ENCODE measurements around the gene SMG7. TPM values are rescaled to one million over a fixed set of nuclear protein-coding genes. Genes with fewer than 3 reads are reported as not detected.

The SMG7 gene
- total RNA-seq, 1 donor from 2014 or later: 75.2 TPM

GRCh38 chr1:183497218-183497617 is 24.9 kb downstream of the SMG7 start:
- DNase-seq (ENCODE audit: low spot score) (no peak), ATAC-seq (no peak)
- intact Hi-C loops (cut with DNase I): no loop called here

GRCh38 chr1:183498342-183498991 is 26.2 kb downstream of the SMG7 start:
- ATAC-seq (no peak), DNase-seq (ENCODE audit: low spot score) (no peak)
- intact Hi-C loops (cut with DNase I): no loop called here

- intact Hi-C loops (cut with DNase I): no loop called here
- no peak for DNase-seq (ENCODE audit: low spot score)
- ATAC-seq: no peak
Observed at GRCh38 chr1:183505454-183506089, 33.3 kb downstream of the SMG7 start.

- ATAC-seq (no peak), DNase-seq (ENCODE audit: low spot score) (no peak)
- intact Hi-C loops (cut with DNase I): no loop called here
Observed at GRCh38 chr1:183506561-183506960, 34.3 kb downstream of the SMG7 start.

GRCh38 chr1:183508694-183509093 is 36.4 kb downstream of the SMG7 start:
- intact Hi-C loops (cut with DNase I): no loop called here
- DNase-seq (ENCODE audit: low spot score): no peak
- no peak for ATAC-seq

- ATAC-seq (no peak), DNase-seq (ENCODE audit: low spot score) (no peak)
- intact Hi-C loops (cut with DNase I): no loop called here
Observed at GRCh38 chr1:183512450-183512849, 40.2 kb downstream of the SMG7 start.

GRCh38 chr1:183514235-183514634 is 41.9 kb downstream of the SMG7 start:
- intact Hi-C loops (cut with DNase I): no loop called here
- no peak for ATAC-seq
- DNase-seq (ENCODE audit: low spot score): no peak

GRCh38 chr1:183515002-183515689 is 42.8 kb downstream of the SMG7 start:
- no peak for DNase-seq (ENCODE audit: low spot score)
- ATAC-seq: no peak
- intact Hi-C loops (cut with DNase I): no loop called here

GRCh38 chr1:183516725-183517124 is 44.4 kb downstream of the SMG7 start:
- DNase-seq (ENCODE audit: low spot score) (no peak), ATAC-seq (no peak)
- intact Hi-C loops (cut with DNase I): no loop called here

- ATAC-seq (no peak), DNase-seq (ENCODE audit: low spot score) (no peak)
- intact Hi-C loops (cut with DNase I): no loop called here
Observed at GRCh38 chr1:183517401-183517800, 45.1 kb downstream of the SMG7 start.

GRCh38 chr1:183520379-183520778 is 48.1 kb downstream of the SMG7 start:
- ATAC-seq: no peak
- DNase-seq (ENCODE audit: low spot score): no peak
- intact Hi-C loops (cut with DNase I): no loop called here

- intact Hi-C loops (cut with DNase I): no loop called here
- ATAC-seq (no peak), DNase-seq (ENCODE audit: low spot score) (no peak)
Observed at GRCh38 chr1:183522104-183522503, 49.8 kb downstream of the SMG7 start.

- no peak for DNase-seq (ENCODE audit: low spot score)
- no peak for ATAC-seq
- intact Hi-C loops (cut with DNase I): no loop called here
Observed at GRCh38 chr1:183528577-183528976, 56.3 kb downstream of the SMG7 start.

GRCh38 chr1:183533617-183534174 is 61.4 kb downstream of the SMG7 start:
- DNase-seq (ENCODE audit: low spot score): no peak
- ATAC-seq: peak; percentile 81
- intact Hi-C loops (cut with DNase I): no loop called here

- no peak for ATAC-seq
- intact Hi-C loops (cut with DNase I): no loop called here
- DNase-seq (ENCODE audit: low spot score): no peak
Observed at GRCh38 chr1:183537405-183537804, 65.1 kb downstream of the SMG7 start.

- intact Hi-C loops (cut with DNase I): no loop called here
- ATAC-seq (peak; percentile 82), DNase-seq (ENCODE audit: low spot score) (no peak)
Observed at GRCh38 chr1:183543619-183544204, 71.4 kb downstream of the SMG7 start.

GRCh38 chr1:183544598-183545297 is 72.4 kb downstream of the SMG7 start:
- intact Hi-C loops (cut with DNase I): no loop called here
- no peak for DNase-seq (ENCODE audit: low spot score)
- ATAC-seq: no peak

GRCh38 chr1:183546427-183546826 is 74.1 kb downstream of the SMG7 start:
- DNase-seq (ENCODE audit: low spot score): no peak
- intact Hi-C loops (cut with DNase I): no loop called here
- no peak for ATAC-seq

GRCh38 chr1:183548116-183548515 is 75.8 kb downstream of the SMG7 start:
- no peak for ATAC-seq

More at GRCh38 chr1:183548116-183548515, 75.8 kb downstream of the SMG7 start:
- intact Hi-C loops (cut with DNase I): no loop called here
- DNase-seq (ENCODE audit: low spot score): no peak

Measured in sciatic nerve (tissue), 2 donors.